Naive thymus-derived CD4-positive, alpha-beta T cell (primary cell): ENCODE data around the gene CAND2. TPM values are rescaled to one million over a fixed set of nuclear protein-coding genes. Genes with fewer than 3 reads are reported as not detected.

Experiments
- ATAC-seq: fragments of 150-1000 bp; cut with Tn5 transposase; 2 replicates; pipeline ENCODE4 v1.10.0; 2021; ENCODE audit warnings: mild to moderate bottlenecking, moderate library complexity
- CTCF ChIA-PET: fragments of 350-600 bp; sonication (Branson Sonifier 250); formaldehyde crosslinking; loops from one replicate; lab custom pipeline; 2021; ENCODE audit warnings: antibody characterized with exemption; lab: Charles Lee
- POLR2A ChIA-PET: fragments of 350-600 bp; sonication (Branson Sonifier 250); formaldehyde crosslinking; loops from one replicate; lab custom pipeline; 2021; ENCODE audit warnings: antibody characterized with exemption, inconsistent platforms; lab: Charles Lee
- DNase-seq, 9 donors: peaks; one replicate each; pipeline versions ENCODE4 v3.0.0 to v3.0.0-alpha.2; 2020 to 2022; ENCODE audit warnings: mixed read lengths in 1 of 9
- H3K27ac ChIP-seq: one replicate; pipeline ENCODE4 v1.7.0; 2013; ENCODE audit warnings: mild to moderate bottlenecking, low read depth, low read length, moderate library complexity
- H3K27me3 ChIP-seq, 2 donors: one replicate each; pipeline ENCODE4 v1.7.0; 2013; ENCODE audit warnings: low read length in 2 of 2, mild to moderate bottlenecking in 2 of 2, moderate library complexity in 2 of 2; ENCODE audit not compliant: control insufficient read depth in 2 of 2, insufficient read depth in 2 of 2
- H3K36me3 ChIP-seq, 3 experiments: 1 replicate in 2 of 3; 2 replicates in 1 of 3; pipeline ENCODE4 v1.7.0; 2013; ENCODE audit warnings: low read length in 3 of 3, mild to moderate bottlenecking in 3 of 3, moderate library complexity in 1 of 3; ENCODE audit not compliant: insufficient read depth in 3 of 3, control insufficient read depth in 2 of 3
- H3K4me1 ChIP-seq, 2 donors: one replicate each; pipeline ENCODE4 v1.7.0; 2013; ENCODE audit warnings: low read length in 2 of 2, mild to moderate bottlenecking in 2 of 2, moderate library complexity in 1 of 2; ENCODE audit not compliant: control insufficient read depth in 2 of 2, insufficient read depth in 2 of 2
- H3K4me3 ChIP-seq: 2 replicates; pipeline ENCODE4 v1.7.0; 2013; ENCODE audit warnings: mild to moderate bottlenecking, low read length
- H3K9me3 ChIP-seq, 3 experiments: 1 replicate in 2 of 3; 2 replicates in 1 of 3; pipeline ENCODE4 v1.7.0; 2013; ENCODE audit warnings: low read length in 3 of 3; ENCODE audit not compliant: control insufficient read depth in 2 of 3
- H3K27ac Mint-ChIP-seq, 9 donors: one replicate each; pipeline ENCODE4 v1.8.0; 2020 to 2022; ENCODE audit warnings: mixed read lengths in 9 of 9, mild to moderate bottlenecking in 8 of 9, moderate library complexity in 5 of 9, inconsistent platforms in 2 of 9
- H3K27me3 Mint-ChIP-seq, 5 donors: one replicate each; pipeline ENCODE4 v1.8.0; 2021 to 2022; ENCODE audit warnings: mixed read lengths in 5 of 5, mild to moderate bottlenecking in 1 of 5
- H3K36me3 Mint-ChIP-seq, 5 donors: one replicate each; pipeline ENCODE4 v1.8.0; 2020 to 2022; ENCODE audit warnings: mixed read lengths in 5 of 5, mild to moderate bottlenecking in 3 of 5, inconsistent platforms in 1 of 5
- H3K4me1 Mint-ChIP-seq, 7 donors: one replicate each; pipeline ENCODE4 v1.8.0; 2020 to 2022; ENCODE audit warnings: mixed read lengths in 7 of 7, mild to moderate bottlenecking in 3 of 7, inconsistent platforms in 1 of 7
- H3K4me3 Mint-ChIP-seq, 10 donors: one replicate each; pipeline ENCODE4 v1.8.0; 2020 to 2022; ENCODE audit warnings: mild to moderate bottlenecking in 10 of 10, mixed read lengths in 10 of 10, moderate library complexity in 6 of 10, inconsistent platforms in 2 of 10
- H3K9me3 Mint-ChIP-seq, 11 donors: one replicate each; pipeline ENCODE4 v1.8.0; 2020 to 2022; ENCODE audit warnings: mixed read lengths in 11 of 11, mild to moderate bottlenecking in 4 of 11, inconsistent platforms in 1 of 11, moderate library complexity in 1 of 11
- intact Hi-C, 2 donors: fragments of 100-400 bp; cut with micrococcal nuclease; formaldehyde crosslinking; loops; one replicate each; pipeline ENCODE4 v1.15.1; 2023
- polyA plus RNA-seq, 2 donors: library from polyadenylated mRNA; unstranded; fragments of 300-500 nt; fragmentation: Illumina TruSeq; gene quantifications; one replicate each; pipeline ENCODE4 v1.2.3, GENCODE V29; 2021
- total RNA-seq, 6 experiments: library from RNA in 5 of 6; stranded (reverse) in 5 of 6; gene quantifications; 1 replicate in 5 of 6; 2 replicates in 1 of 6; pipeline ENCODE4 v1.2.3 and lab custom pipeline; 2021 to 2026

Gene CAND2
- total and polyA plus RNA-seq, 7 experiments from 2014 or later: 0.15 to 8.2 (median 4.3) TPM

DNA sequence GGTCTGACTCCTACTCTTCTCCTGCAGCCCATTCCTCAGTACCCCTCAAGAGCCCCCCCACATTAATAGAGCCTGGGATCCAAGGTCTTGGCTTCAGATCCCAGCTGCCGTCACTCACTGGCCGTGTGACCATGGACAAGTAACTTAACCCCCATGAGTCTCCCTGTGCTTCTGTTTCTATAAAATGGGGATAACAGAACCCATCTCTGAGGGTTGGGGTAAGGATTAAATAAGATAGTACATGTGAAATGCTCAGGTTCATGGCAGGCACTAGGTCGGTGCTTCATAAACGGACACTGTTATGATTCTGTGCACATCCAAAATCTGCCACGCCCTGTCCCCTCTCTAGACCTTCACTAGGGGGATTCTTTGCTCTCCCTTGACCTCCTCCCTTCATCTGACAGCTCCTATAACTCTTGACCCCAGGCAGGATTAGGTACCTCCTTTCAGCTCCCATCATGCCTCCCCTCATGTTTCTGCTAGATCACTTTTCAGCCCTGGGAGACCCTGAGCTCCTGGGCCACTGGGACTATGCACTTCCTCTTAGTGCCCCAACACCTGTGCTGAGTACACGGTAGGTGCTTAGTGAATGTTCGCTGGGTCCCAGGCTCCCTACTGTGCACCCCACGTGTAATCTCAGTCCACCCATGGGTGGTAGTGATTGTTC is 1.5 kb downstream of the CAND2 start:
- DNase-seq (no peak), ATAC-seq (no peak)
- Histone ChIP-seq H3K4me1 (peaks cover 0 to 5% of the 10 kb centered on the region in 2 donors), H3K4me3 (no peak overlapping the region), H3K9me3 (no peaks in the 10 kb centered on the region), H3K27ac (no peak overlapping the region), H3K36me3 (no peaks in the 10 kb centered on the region), H3K27me3 (no peaks in the 10 kb centered on the region)
- Mint-ChIP-seq H3K4me1 (peaks cover 0 to 28% (median 11%) of the 10 kb centered on the region in 7 donors), H3K27ac (peak overlapping the region; percentile 19 to 81 (median 63)), H3K36me3 (no peaks in the 10 kb centered on the region), H3K27me3 (peaks cover 0 to 33% (median 6%) of the 10 kb centered on the region in 5 donors), H3K4me3 (peak overlapping the region in 9 of 10 donors; percentile 0 to 93 (median 62)), H3K9me3 (no peaks in the 10 kb centered on the region)
- intact Hi-C loops: loop anchor here in 1 of 2 donors (2.0 to 5.0 kb wide), 2 partner anchors 43 to 136 kb away; partner anchors contain the start of genes RAF1 and RPL32
- ChIA-PET POLR2A (interaction anchor here (3.4 kb wide), 1 partner anchor 44 kb away, joined by 26 read pairs; the partner anchor contains the start of gene RPL32), CTCF (interaction anchor here (2.7 kb wide), 1 partner anchor 12 kb away, joined by 11 read pairs; no protein-coding TSS in a partner anchor)

- POLR2A ChIA-PET: interaction anchor here (1.2 to 1.4 kb wide), 2 partner anchors 13 to 43 kb away, joined by 3 to 4 read pairs; partner anchors contain the start of gene RPL32
- Histone ChIP-seq H3K27ac (no peak overlapping the region), H3K9me3 (no peaks in the 10 kb centered on the region), H3K4me1 (peaks cover 0 to 5% of the 10 kb centered on the region in 2 donors), H3K27me3 (no peaks in the 10 kb centered on the region), H3K4me3 (no peak overlapping the region), H3K36me3 (peaks cover 0 to 6% (median 0%) of the 10 kb centered on the region in 3 experiments)
- H3K4me3 Mint-ChIP-seq: peak overlapping the region in 6 of 10 donors; percentile 12 to 93 (median 75)
- peak overlapping the region in 7 of 9 donors; percentile 1 to 81 (median 63) for H3K27ac Mint-ChIP-seq
- H3K27me3 Mint-ChIP-seq: peaks cover 0 to 33% (median 6%) of the 10 kb centered on the region in 5 donors
- H3K4me1 Mint-ChIP-seq: peaks cover 0 to 28% (median 11%) of the 10 kb centered on the region in 7 donors
- ATAC-seq (no peak), DNase-seq (no peak)
- peaks cover 0 to 6% (median 0%) of the 10 kb centered on the region in 5 donors for H3K36me3 Mint-ChIP-seq
- CTCF ChIA-PET: interaction anchor here (2.2 kb wide), 1 partner anchor 11 kb away, joined by 12 read pairs; no protein-coding TSS in a partner anchor
- H3K9me3 Mint-ChIP-seq: no peaks in the 10 kb centered on the region
- intact Hi-C loops: loop anchor here in 1 of 2 donors (5.0 kb wide), 1 partner anchor 136 kb away; the partner anchor contains the start of gene RAF1
Observed at GRCh38 chr3:12798559-12799179, 2.2 kb downstream of the CAND2 start.

DNA sequence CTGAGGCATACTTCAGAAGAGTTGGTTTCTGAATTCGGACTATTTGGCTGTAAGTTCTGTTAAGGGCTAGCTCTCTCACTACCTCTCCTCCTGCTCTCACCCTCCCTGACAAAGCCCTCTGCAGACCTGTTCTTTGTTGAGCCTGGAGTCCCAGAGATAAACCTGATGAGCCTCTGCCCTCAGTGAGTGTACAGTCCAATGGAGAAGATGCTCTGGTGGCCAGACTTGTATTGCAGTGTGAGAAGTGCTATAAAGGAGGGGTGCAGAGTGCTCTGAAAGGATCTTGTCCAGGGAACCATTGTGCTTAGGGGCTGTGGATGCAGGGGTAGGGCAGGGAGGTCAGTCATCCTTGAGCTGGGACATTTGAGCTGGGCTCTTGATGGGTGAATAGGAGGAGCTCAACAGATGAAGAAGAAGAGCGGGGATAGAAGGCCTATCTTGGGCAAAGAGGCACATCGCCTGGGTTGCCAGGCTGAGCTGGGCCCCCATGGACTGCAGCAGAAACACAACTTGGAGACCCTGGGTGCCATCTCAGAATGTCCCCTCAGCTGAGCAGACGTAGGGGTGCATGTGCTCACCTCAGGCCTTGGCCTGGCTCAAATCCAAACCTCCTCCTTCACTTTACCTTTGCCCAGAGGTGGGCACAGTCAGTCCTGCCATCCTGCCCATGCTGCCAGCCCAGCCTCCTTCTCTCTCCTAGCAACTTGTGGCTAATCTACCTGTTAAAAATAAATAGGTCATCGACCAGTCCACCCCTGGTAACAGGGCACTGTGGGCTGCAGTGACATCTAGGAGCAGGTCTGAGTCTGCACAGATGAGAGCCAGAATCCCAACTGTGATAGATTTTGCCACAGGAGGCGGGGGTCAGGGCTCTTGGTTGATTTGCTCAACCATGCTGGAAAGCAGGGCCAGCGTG is 3.3 kb downstream of the CAND2 start:
- Histone ChIP-seq H3K9me3 (no peaks in the 10 kb centered on the region), H3K36me3 (peaks cover 0 to 6% (median 0%) of the 10 kb centered on the region in 3 experiments), H3K27ac (no peak overlapping the region), H3K4me1 (peaks cover 0 to 5% of the 10 kb centered on the region in 2 donors), H3K4me3 (no peak overlapping the region), H3K27me3 (no peaks in the 10 kb centered on the region)
- intact Hi-C loops: loop anchor here in 1 of 2 donors (5.0 kb wide), 1 partner anchor 137 kb away; the partner anchor contains the start of gene RAF1
- ATAC-seq (no peak), DNase-seq (no peak)
- CTCF ChIA-PET: interaction anchor here (0.5 to 2.2 kb wide), 3 partner anchors 10 to 1563 kb away, joined by 3 to 12 read pairs (median 3); no protein-coding TSS in a partner anchor
- POLR2A ChIA-PET: interaction anchor here (1.0 to 1.4 kb wide), 3 partner anchors 10 to 42 kb away, joined by 3 to 4 read pairs (median 3); partner anchors contain the start of gene RPL32
- Mint-ChIP-seq H3K27ac (peak overlapping the region in 5 of 9 donors; percentile 9 to 72 (median 50)), H3K4me3 (peak overlapping the region in 1 of 10 donors; percentile 68), H3K27me3 (peaks cover 0 to 31% (median 4%) of the 10 kb centered on the region in 5 donors), H3K9me3 (no peaks in the 10 kb centered on the region), H3K36me3 (peaks cover 0 to 13% (median 0%) of the 10 kb centered on the region in 5 donors), H3K4me1 (peaks cover 0 to 28% (median 11%) of the 10 kb centered on the region in 7 donors)

- peaks cover 0 to 6% (median 0%) of the 10 kb centered on the region in 3 experiments for H3K36me3 ChIP-seq
- no peak for ATAC-seq
- CTCF ChIA-PET: no interaction called here
- no peaks in the 10 kb centered on the region for H3K9me3 ChIP-seq
- Mint-ChIP-seq H3K4me3 (no peak overlapping the region), H3K27ac (no peak overlapping the region), H3K36me3 (peaks cover 0 to 17% (median 4%) of the 10 kb centered on the region in 5 donors), H3K27me3 (no peaks in the 10 kb centered on the region), H3K4me1 (peaks cover 0 to 2% (median 0%) of the 10 kb centered on the region in 7 donors), H3K9me3 (no peaks in the 10 kb centered on the region)
- no peaks in the 10 kb centered on the region for H3K27me3 ChIP-seq
- POLR2A ChIA-PET: interaction anchor here (0.7 kb wide), 1 partner anchor 8 kb away, joined by 3 read pairs; no protein-coding TSS in a partner anchor
- no peak overlapping the region for H3K4me3 ChIP-seq
- intact Hi-C loops: no loop called here
- no peak for DNase-seq
- no peaks in the 10 kb centered on the region for H3K4me1 ChIP-seq
- H3K27ac ChIP-seq: no peak overlapping the region
Observed at GRCh38 chr3:12803371-12803770, 6.9 kb downstream of the CAND2 start.

DNA sequence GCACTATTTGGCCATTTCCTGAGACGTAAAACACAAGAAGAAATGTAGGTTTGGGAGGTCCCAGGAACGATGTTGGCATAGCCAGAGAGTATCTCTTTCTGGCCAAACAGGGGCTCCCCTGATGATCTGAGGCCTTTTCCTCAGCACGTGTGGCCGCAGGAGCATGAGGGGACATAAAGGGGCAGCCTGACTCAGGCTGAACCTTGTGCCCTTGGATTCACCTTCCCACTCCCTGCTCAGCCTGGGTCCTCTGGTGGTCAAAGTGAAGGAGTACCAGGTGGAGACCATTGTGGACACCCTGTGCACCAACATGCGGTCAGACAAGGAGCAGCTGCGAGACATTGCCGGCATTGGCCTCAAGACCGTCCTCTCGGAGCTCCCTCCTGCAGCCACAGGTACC is 10.6 kb downstream of the CAND2 start:
- Mint-ChIP-seq H3K4me3 (no peak overlapping the region), H3K4me1 (peaks cover 4 to 16% (median 12%) of the 10 kb centered on the region in 7 donors), H3K36me3 (peaks cover 0 to 17% (median 4%) of the 10 kb centered on the region in 5 donors), H3K27ac (no peak overlapping the region), H3K27me3 (peaks cover 0 to 11% (median 0%) of the 10 kb centered on the region in 5 donors), H3K9me3 (no peaks in the 10 kb centered on the region)
- ChIA-PET POLR2A (interaction anchor here (1.3 kb wide), 1 partner anchor 34 kb away, joined by 3 read pairs; the partner anchor contains the start of gene RPL32), CTCF (interaction anchor here (0.6 to 2.3 kb wide), 3 partner anchors 10 to 20 kb away, joined by 3 to 14 read pairs (median 4); partner anchors contain the start of gene CAND2)
- Histone ChIP-seq H3K27me3 (no peaks in the 10 kb centered on the region), H3K27ac (no peak overlapping the region), H3K36me3 (peaks cover 0 to 6% (median 0%) of the 10 kb centered on the region in 3 experiments), H3K4me1 (peaks cover 3 to 7% of the 10 kb centered on the region in 2 donors), H3K9me3 (no peaks in the 10 kb centered on the region), H3K4me3 (no peak overlapping the region)
- ATAC-seq (no peak), DNase-seq (no peak)
- intact Hi-C loops: no loop called here
